ENCODE measurements around the gene TMEM258.
A peak's percentile ranks its signal among the peaks of the same experiment; 100 is the strongest.

The TMEM258 gene

GRCh38 chr11:61795876-61796526, 3.6 kb upstream of the TMEM258 start:
- H3K27me3 ChIP-seq (ENCODE audit: control insufficient read depth in 2 of 2, insufficient read depth in 2 of 2, low read length in 2 of 2), result no peaks in the 10 kb centered on the region
- H3K36me3 ChIP-seq (ENCODE audit: control insufficient read depth in 2 of 2, insufficient read depth in 2 of 2, low read length in 2 of 2), result peaks cover 0 to 6% of the 10 kb centered on the region in 2 donors
- no peak overlapping the region for H3K9ac ChIP-seq (ENCODE audit: low read depth in 1 of 2, low read length in 2 of 2)
- no peaks in the 10 kb centered on the region for H3K9me3 ChIP-seq (ENCODE audit: control insufficient read depth in 2 of 2, low read length in 2 of 2)
- peaks cover 13 to 15% of the 10 kb centered on the region in 2 donors for H3K4me1 ChIP-seq (ENCODE audit: control insufficient read depth in 2 of 2, insufficient read depth in 2 of 2, low read length in 2 of 2)
- no peak overlapping the region for H3K27ac ChIP-seq (ENCODE audit: low read depth in 2 of 2, low read length in 2 of 2)
- no peak overlapping the region for H3K4me3 ChIP-seq (ENCODE audit: low read length in 2 of 2)

DNA sequence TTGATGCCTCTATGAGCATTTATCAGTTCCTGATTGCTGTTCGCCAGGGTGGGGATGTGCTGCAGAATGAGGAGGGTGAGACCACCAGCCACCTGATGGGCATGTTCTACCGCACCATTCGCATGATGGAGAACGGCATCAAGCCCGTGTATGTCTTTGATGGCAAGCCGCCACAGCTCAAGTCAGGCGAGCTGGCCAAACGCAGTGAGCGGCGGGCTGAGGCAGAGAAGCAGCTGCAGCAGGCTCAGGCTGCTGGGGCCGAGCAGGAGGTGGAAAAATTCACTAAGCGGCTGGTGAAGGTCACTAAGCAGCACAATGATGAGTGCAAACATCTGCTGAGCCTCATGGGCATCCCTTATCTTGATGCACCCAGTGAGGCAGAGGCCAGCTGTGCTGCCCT, 3.1 kb upstream of the TMEM258 start:
- H3K27me3 ChIP-seq (ENCODE audit: control insufficient read depth in 2 of 2, insufficient read depth in 2 of 2, low read length in 2 of 2), result no peaks in the 10 kb centered on the region
- H3K9ac ChIP-seq (ENCODE audit: low read depth in 1 of 2, low read length in 2 of 2), result no peak overlapping the region
- H3K36me3 ChIP-seq (ENCODE audit: control insufficient read depth in 2 of 2, insufficient read depth in 2 of 2, low read length in 2 of 2), result peaks cover 0 to 8% of the 10 kb centered on the region in 2 donors
- H3K4me1 ChIP-seq (ENCODE audit: control insufficient read depth in 2 of 2, insufficient read depth in 2 of 2, low read length in 2 of 2), result peaks cover 13 to 15% of the 10 kb centered on the region in 2 donors
- no peaks in the 10 kb centered on the region for H3K9me3 ChIP-seq (ENCODE audit: control insufficient read depth in 2 of 2, low read length in 2 of 2)
- H3K27ac ChIP-seq (ENCODE audit: low read depth in 2 of 2, low read length in 2 of 2), result no peak overlapping the region
- H3K4me3 ChIP-seq (ENCODE audit: low read length in 2 of 2), result no peak overlapping the region

GRCh38 chr11:61794579-61794978, 2.2 kb upstream of the TMEM258 start:
- H3K4me1 ChIP-seq (ENCODE audit: control insufficient read depth in 2 of 2, insufficient read depth in 2 of 2, low read length in 2 of 2), result peaks cover 13 to 15% of the 10 kb centered on the region in 2 donors

DNA sequence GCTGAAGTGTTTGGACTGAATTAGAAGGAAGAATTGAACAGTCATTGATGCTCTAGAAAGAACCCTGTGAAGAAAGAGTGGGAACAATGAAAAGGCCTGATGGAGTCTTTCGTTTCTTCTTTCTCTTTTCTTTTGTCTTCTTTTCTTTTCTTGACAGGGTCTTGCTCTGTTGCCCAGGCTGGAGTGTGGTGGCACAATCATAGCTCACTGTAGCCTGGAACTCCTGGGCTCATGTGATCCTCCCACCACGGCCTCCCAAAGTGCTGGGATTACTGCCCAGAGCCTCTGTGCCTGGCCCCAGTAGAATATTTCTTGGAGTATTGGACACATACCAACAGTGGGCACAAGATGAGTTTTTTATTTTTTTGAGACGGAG, 1.4 kb upstream of the TMEM258 start:
- Histone ChIP-seq H3K27me3 (ENCODE audit: control insufficient read depth in 2 of 2, insufficient read depth in 2 of 2, low read length in 2 of 2) (no peaks in the 10 kb centered on the region), H3K9ac (ENCODE audit: low read depth in 1 of 2, low read length in 2 of 2) (no peak overlapping the region), H3K4me3 (ENCODE audit: low read length in 2 of 2) (peak overlapping the region in 1 of 2 donors; percentile 88), H3K4me1 (ENCODE audit: control insufficient read depth in 2 of 2, insufficient read depth in 2 of 2, low read length in 2 of 2) (peaks cover 13 to 15% of the 10 kb centered on the region in 2 donors), H3K36me3 (ENCODE audit: control insufficient read depth in 2 of 2, insufficient read depth in 2 of 2, low read length in 2 of 2) (peaks cover 10 to 24% of the 10 kb centered on the region in 2 donors), H3K9me3 (ENCODE audit: control insufficient read depth in 2 of 2, low read length in 2 of 2) (no peaks in the 10 kb centered on the region), H3K27ac (ENCODE audit: low read depth in 2 of 2, low read length in 2 of 2) (no peak overlapping the region)

More at GRCh38 chr11:61794579-61794978, 2.2 kb upstream of the TMEM258 start:
- peaks cover 8 to 16% of the 10 kb centered on the region in 2 donors for H3K36me3 ChIP-seq (ENCODE audit: control insufficient read depth in 2 of 2, insufficient read depth in 2 of 2, low read length in 2 of 2)
- no peaks in the 10 kb centered on the region for H3K9me3 ChIP-seq (ENCODE audit: control insufficient read depth in 2 of 2, low read length in 2 of 2)
- H3K9ac ChIP-seq (ENCODE audit: low read depth in 1 of 2, low read length in 2 of 2), result no peak overlapping the region
- H3K4me3 ChIP-seq (ENCODE audit: low read length in 2 of 2), result no peak overlapping the region
- H3K27me3 ChIP-seq (ENCODE audit: control insufficient read depth in 2 of 2, insufficient read depth in 2 of 2, low read length in 2 of 2), result no peaks in the 10 kb centered on the region
- no peak overlapping the region for H3K27ac ChIP-seq (ENCODE audit: low read depth in 2 of 2, low read length in 2 of 2)

- peak overlapping the region; percentile 92 to 94 for H3K9ac ChIP-seq (ENCODE audit: low read depth in 1 of 2, low read length in 2 of 2)
- H3K4me3 ChIP-seq (ENCODE audit: low read length in 2 of 2), result peak overlapping the region; percentile 88 to 97
- H3K27ac ChIP-seq (ENCODE audit: low read depth in 2 of 2, low read length in 2 of 2), result peak overlapping the region; percentile 88 to 96
- H3K4me1 ChIP-seq (ENCODE audit: control insufficient read depth in 2 of 2, insufficient read depth in 2 of 2, low read length in 2 of 2), result peaks cover 13 to 15% of the 10 kb centered on the region in 2 donors
- no peaks in the 10 kb centered on the region for H3K27me3 ChIP-seq (ENCODE audit: control insufficient read depth in 2 of 2, insufficient read depth in 2 of 2, low read length in 2 of 2)
- no peaks in the 10 kb centered on the region for H3K9me3 ChIP-seq (ENCODE audit: control insufficient read depth in 2 of 2, low read length in 2 of 2)
- H3K36me3 ChIP-seq (ENCODE audit: control insufficient read depth in 2 of 2, insufficient read depth in 2 of 2, low read length in 2 of 2), result peaks cover 15 to 29% of the 10 kb centered on the region in 2 donors
These were observed 857 bp upstream of the TMEM258 start for GRCh38 chr11:61793083-61793828.

DNA sequence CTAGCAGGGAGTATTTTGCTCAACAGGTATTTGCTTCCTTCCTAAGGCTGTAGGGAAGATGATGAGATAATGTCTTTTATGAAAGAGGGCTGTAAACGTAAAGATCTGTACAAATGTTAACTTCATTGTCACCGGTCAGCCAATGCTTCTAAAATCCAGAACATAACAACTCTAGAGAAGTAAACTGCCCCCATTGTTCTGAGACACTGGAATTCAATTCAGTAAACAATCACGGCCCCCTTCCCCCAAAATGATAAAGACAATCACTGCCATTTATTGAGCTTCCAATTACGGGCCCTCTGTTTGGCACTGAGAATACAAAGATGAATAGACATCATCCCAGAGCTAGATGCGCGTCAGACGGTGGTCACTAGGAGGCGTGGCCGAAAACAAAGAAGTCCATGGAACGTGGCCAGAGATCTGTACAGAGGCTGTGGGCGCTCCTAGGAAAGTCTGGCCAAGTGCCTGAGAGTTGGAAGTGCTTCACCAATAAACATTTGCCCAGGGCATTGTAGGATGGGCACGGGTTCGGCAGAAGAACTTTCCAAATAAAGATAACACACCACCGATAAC, 576 bp downstream of the TMEM258 start:
- H3K36me3 ChIP-seq (ENCODE audit: control insufficient read depth in 2 of 2, insufficient read depth in 2 of 2, low read length in 2 of 2), result peaks cover 29 to 42% of the 10 kb centered on the region in 2 donors
- no peaks in the 10 kb centered on the region for H3K27me3 ChIP-seq (ENCODE audit: control insufficient read depth in 2 of 2, insufficient read depth in 2 of 2, low read length in 2 of 2)
- H3K9ac ChIP-seq (ENCODE audit: low read depth in 1 of 2, low read length in 2 of 2), result peak overlapping the region; percentile 92 to 94
- peak overlapping the region; percentile 88 to 96 for H3K27ac ChIP-seq (ENCODE audit: low read depth in 2 of 2, low read length in 2 of 2)
- H3K9me3 ChIP-seq (ENCODE audit: control insufficient read depth in 2 of 2, low read length in 2 of 2), result no peaks in the 10 kb centered on the region
- peaks cover 13 to 15% of the 10 kb centered on the region in 2 donors for H3K4me1 ChIP-seq (ENCODE audit: control insufficient read depth in 2 of 2, insufficient read depth in 2 of 2, low read length in 2 of 2)
- H3K4me3 ChIP-seq (ENCODE audit: low read length in 2 of 2), result peak overlapping the region; percentile 88 to 97

DNA sequence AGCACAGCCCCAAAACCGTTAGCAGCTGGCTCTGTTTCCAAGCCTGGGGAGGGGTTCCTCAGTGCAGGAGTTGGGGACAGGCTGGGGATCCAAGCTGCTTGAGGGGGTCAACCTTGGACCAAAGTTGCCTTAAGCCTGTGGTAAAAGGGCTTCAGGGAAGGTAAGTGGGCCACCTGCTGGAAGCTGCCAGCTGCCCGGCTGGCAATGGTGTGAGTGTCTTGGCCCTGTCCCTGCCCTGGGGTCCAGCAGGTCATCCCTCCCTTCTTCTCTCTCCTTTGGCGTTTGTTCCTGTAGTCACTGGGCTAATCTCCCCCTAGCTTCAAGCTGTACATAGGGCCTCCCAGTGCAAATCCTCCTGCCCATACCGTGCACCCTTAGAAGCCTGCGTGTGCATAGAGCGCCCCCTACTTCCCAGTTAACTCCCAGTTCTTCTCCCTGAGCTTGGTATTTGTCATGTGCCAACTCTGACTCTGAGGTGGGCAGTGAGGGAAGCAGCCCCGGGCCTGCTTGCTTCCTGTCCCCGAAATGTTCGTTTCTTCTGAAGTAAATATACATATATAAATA, 4.4 kb downstream of the TMEM258 start:
- Histone ChIP-seq H3K36me3 (ENCODE audit: control insufficient read depth in 2 of 2, insufficient read depth in 2 of 2, low read length in 2 of 2) (peaks cover 35 to 61% of the 10 kb centered on the region in 2 donors), H3K9ac (ENCODE audit: low read depth in 1 of 2, low read length in 2 of 2) (no peak overlapping the region), H3K4me1 (ENCODE audit: control insufficient read depth in 2 of 2, insufficient read depth in 2 of 2, low read length in 2 of 2) (peaks cover 7 to 9% of the 10 kb centered on the region in 2 donors), H3K4me3 (ENCODE audit: low read length in 2 of 2) (no peak overlapping the region), H3K27ac (ENCODE audit: low read depth in 2 of 2, low read length in 2 of 2) (no peak overlapping the region), H3K27me3 (ENCODE audit: control insufficient read depth in 2 of 2, insufficient read depth in 2 of 2, low read length in 2 of 2) (no peaks in the 10 kb centered on the region), H3K9me3 (ENCODE audit: control insufficient read depth in 2 of 2, low read length in 2 of 2) (no peaks in the 10 kb centered on the region)

- Histone ChIP-seq H3K27me3 (ENCODE audit: control insufficient read depth in 2 of 2, insufficient read depth in 2 of 2, low read length in 2 of 2) (no peaks in the 10 kb centered on the region), H3K27ac (ENCODE audit: low read depth in 2 of 2, low read length in 2 of 2) (no peak overlapping the region), H3K9ac (ENCODE audit: low read depth in 1 of 2, low read length in 2 of 2) (no peak overlapping the region), H3K36me3 (ENCODE audit: control insufficient read depth in 2 of 2, insufficient read depth in 2 of 2, low read length in 2 of 2) (peaks cover 35 to 61% of the 10 kb centered on the region in 2 donors), H3K4me1 (ENCODE audit: control insufficient read depth in 2 of 2, insufficient read depth in 2 of 2, low read length in 2 of 2) (no peaks in the 10 kb centered on the region), H3K9me3 (ENCODE audit: control insufficient read depth in 2 of 2, low read length in 2 of 2) (no peaks in the 10 kb centered on the region), H3K4me3 (ENCODE audit: low read length in 2 of 2) (no peak overlapping the region)
These were observed 6.5 kb downstream of the TMEM258 start for GRCh38 chr11:61785837-61786402.

DNA sequence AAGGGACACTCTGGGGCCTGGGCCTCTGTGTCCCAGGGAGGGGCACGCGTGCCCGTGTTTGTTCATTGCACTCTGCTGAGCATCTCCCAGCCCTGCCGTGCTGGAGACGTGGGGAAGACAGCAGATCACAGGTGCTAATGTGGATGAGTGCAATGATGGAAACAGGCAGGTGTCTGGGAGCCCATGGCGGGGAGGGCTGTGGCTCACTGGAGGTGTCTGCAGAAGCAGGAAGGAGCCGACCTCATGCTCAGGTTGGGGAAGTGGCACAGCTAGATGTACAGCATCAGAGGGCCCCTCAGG, 7.9 kb downstream of the TMEM258 start:
- Histone ChIP-seq H3K36me3 (ENCODE audit: control insufficient read depth in 2 of 2, insufficient read depth in 2 of 2, low read length in 2 of 2) (peaks cover 26 to 50% of the 10 kb centered on the region in 2 donors), H3K9ac (ENCODE audit: low read depth in 1 of 2, low read length in 2 of 2) (no peak overlapping the region), H3K4me3 (ENCODE audit: low read length in 2 of 2) (no peak overlapping the region), H3K27me3 (ENCODE audit: control insufficient read depth in 2 of 2, insufficient read depth in 2 of 2, low read length in 2 of 2) (no peaks in the 10 kb centered on the region), H3K27ac (ENCODE audit: low read depth in 2 of 2, low read length in 2 of 2) (no peak overlapping the region), H3K9me3 (ENCODE audit: control insufficient read depth in 2 of 2, low read length in 2 of 2) (no peaks in the 10 kb centered on the region), H3K4me1 (ENCODE audit: control insufficient read depth in 2 of 2, insufficient read depth in 2 of 2, low read length in 2 of 2) (no peaks in the 10 kb centered on the region)
